Fibroblast of the conjunctiva (primary cell): ENCODE results near the gene THEM5.

Experiments
- DNase-seq: peaks from one replicate; pipeline ENCODE4 v3.0.0-alpha.2; 2010; ENCODE audit warnings: low read depth

THEM5 gene

GRCh38 chr1:151819976-151820623, 33.4 kb downstream of the THEM5 start:
- DNase-seq: no peak

- no peak for DNase-seq
Measured at GRCh38 chr1:151819227-151819835, 34.2 kb downstream of the THEM5 start.

GRCh38 chr1:151817353-151817730, 36.2 kb downstream of the THEM5 start:
- DNase-seq: no peak

GRCh38 chr1:151816548-151817352, 36.8 kb downstream of the THEM5 start:
- no peak for DNase-seq

- DNase-seq: no peak
Measured at GRCh38 chr1:151815716-151816327, 37.7 kb downstream of the THEM5 start.

- no peak for DNase-seq
Measured at GRCh38 chr1:151814971-151815545, 38.5 kb downstream of the THEM5 start.

GRCh38 chr1:151814426-151814825, 39.1 kb downstream of the THEM5 start:
- DNase-seq: no peak

GRCh38 chr1:151813271-151813977, 40.1 kb downstream of the THEM5 start:
- no peak for DNase-seq

- peak; percentile 20 for DNase-seq
Measured at GRCh38 chr1:151811181-151811580, 42.3 kb downstream of the THEM5 start.

- no peak for DNase-seq
Measured at GRCh38 chr1:151809985-151810556, 43.4 kb downstream of the THEM5 start.

GRCh38 chr1:151809290-151809984, 44.1 kb downstream of the THEM5 start:
- DNase-seq: no peak

GRCh38 chr1:151807766-151808165, 45.7 kb downstream of the THEM5 start:
- no peak for DNase-seq

- DNase-seq: no peak
Measured at GRCh38 chr1:151807131-151807530, 46.4 kb downstream of the THEM5 start.

- no peak for DNase-seq
Measured at GRCh38 chr1:151806170-151806569, 47.3 kb downstream of the THEM5 start.

GRCh38 chr1:151805066-151805820, 48.3 kb downstream of the THEM5 start, which contains the start of gene LINGO4:
TSS of gene LINGO4 (minus strand) at chr1:151805419. CDS start at chr1:151802704, 2,715 bp downstream.
- DNase-seq: no peak

GRCh38 chr1:151803915-151804314, 49.6 kb downstream of the THEM5 start:
- no peak for DNase-seq

GRCh38 chr1:151803164-151803563, 50.3 kb downstream of the THEM5 start:
- no peak for DNase-seq

- DNase-seq: no peak
Measured at GRCh38 chr1:151802372-151802771, 51.1 kb downstream of the THEM5 start.

- DNase-seq: no peak
Measured at GRCh38 chr1:151801846-151802245, 51.7 kb downstream of the THEM5 start.

GRCh38 chr1:151801310-151801820, 52.1 kb downstream of the THEM5 start:
- no peak for DNase-seq
